ENCODE data around the gene FAM185A.
"Not testable (repeated sequence)": the region's sequence is repeated elsewhere in the genome, so short reads cannot be mapped to it uniquely, and the experiment has no call there.

FAM185A gene

GRCh38 chr7:102836191-102836919 lies 87.6 kb downstream of the FAM185A start:
- no peak overlapping the region for H3K27ac Mint-ChIP-seq
- no peaks in the 10 kb centered on the region for H3K9me3 Mint-ChIP-seq
- ATAC-seq, result no peak
- peaks cover 11% of the 10 kb centered on the region for H3K4me1 Mint-ChIP-seq
- H3K27me3 Mint-ChIP-seq, result no peaks in the 10 kb centered on the region
- no peak overlapping the region for H3K4me3 Mint-ChIP-seq
- no peak for DNase-seq

- no peaks in the 10 kb centered on the region for H3K9me3 Mint-ChIP-seq
- no peaks in the 10 kb centered on the region for H3K27me3 Mint-ChIP-seq
- H3K4me3 Mint-ChIP-seq, result no peak overlapping the region
- DNase-seq (no peak), ATAC-seq (no peak)
- H3K27ac Mint-ChIP-seq, result no peak overlapping the region
- peaks cover 11% of the 10 kb centered on the region for H3K4me1 Mint-ChIP-seq
Observed at GRCh38 chr7:102836977-102837376, 88.2 kb downstream of the FAM185A start.

GRCh38 chr7:102837802-102838201 lies 89.0 kb downstream of the FAM185A start:
- Mint-ChIP-seq H3K27ac (no peak overlapping the region), H3K4me3 (no peak overlapping the region), H3K4me1 (peaks cover 11% of the 10 kb centered on the region), H3K27me3 (no peaks in the 10 kb centered on the region), H3K9me3 (no peaks in the 10 kb centered on the region)
- ATAC-seq (no peak), DNase-seq (no peak)

- ATAC-seq, H3K27me3 Mint-ChIP-seq, H3K27ac Mint-ChIP-seq, H3K4me3 Mint-ChIP-seq, H3K9me3 Mint-ChIP-seq, DNase-seq: not testable (repeated sequence)
- H3K4me1 Mint-ChIP-seq, result peaks cover 11% of the 10 kb centered on the region
Observed at GRCh38 chr7:102838572-102839101, 89.8 kb downstream of the FAM185A start.

GRCh38 chr7:102840404-102840803 lies 91.6 kb downstream of the FAM185A start:
- Mint-ChIP-seq H3K27me3 (no peaks in the 10 kb centered on the region), H3K27ac (no peak overlapping the region), H3K4me3 (no peak overlapping the region), H3K4me1 (no peaks in the 10 kb centered on the region), H3K9me3 (no peaks in the 10 kb centered on the region)
- ATAC-seq, result no peak
- DNase-seq, result no peak

- no peak for ATAC-seq
- H3K27me3 Mint-ChIP-seq, result no peaks in the 10 kb centered on the region
- H3K9me3 Mint-ChIP-seq, result no peaks in the 10 kb centered on the region
- H3K4me1 Mint-ChIP-seq, result no peaks in the 10 kb centered on the region
- no peak overlapping the region for H3K27ac Mint-ChIP-seq
- DNase-seq, result no peak
- no peak overlapping the region for H3K4me3 Mint-ChIP-seq
Observed at GRCh38 chr7:102841290-102841689, 92.5 kb downstream of the FAM185A start.

GRCh38 chr7:102842284-102842683 lies 93.5 kb downstream of the FAM185A start:
- Mint-ChIP-seq H3K9me3 (no peaks in the 10 kb centered on the region), H3K4me1 (no peaks in the 10 kb centered on the region), H3K27me3 (no peaks in the 10 kb centered on the region), H3K27ac (no peak overlapping the region), H3K4me3 (no peak overlapping the region)
- DNase-seq (no peak), ATAC-seq (no peak)

- Mint-ChIP-seq H3K4me3 (no peak overlapping the region), H3K27ac (no peak overlapping the region), H3K4me1 (no peaks in the 10 kb centered on the region), H3K27me3 (no peaks in the 10 kb centered on the region), H3K9me3 (no peaks in the 10 kb centered on the region)
- peak; percentile 74 for ATAC-seq
- DNase-seq, result no peak
Observed at GRCh38 chr7:102843850-102844249, 95.1 kb downstream of the FAM185A start.

- no peaks in the 10 kb centered on the region for H3K27me3 Mint-ChIP-seq
- DNase-seq, result no peak
- no peaks in the 10 kb centered on the region for H3K4me1 Mint-ChIP-seq
- no peak overlapping the region for H3K4me3 Mint-ChIP-seq
- no peak for ATAC-seq
- no peaks in the 10 kb centered on the region for H3K9me3 Mint-ChIP-seq
- no peak overlapping the region for H3K27ac Mint-ChIP-seq
Observed at GRCh38 chr7:102845346-102845745, 96.5 kb downstream of the FAM185A start.

GRCh38 chr7:102849079-102849478 lies 100.3 kb downstream of the FAM185A start:
- Mint-ChIP-seq H3K27ac (no peak overlapping the region), H3K9me3 (peaks cover 10 to 11% of the 10 kb centered on the region in 2 donors), H3K4me1 (no peaks in the 10 kb centered on the region), H3K27me3 (no peaks in the 10 kb centered on the region), H3K4me3 (no peak overlapping the region)
- ATAC-seq (no peak), DNase-seq (no peak)

GRCh38 chr7:102849538-102849937 lies 100.7 kb downstream of the FAM185A start:
- no peak overlapping the region for H3K27ac Mint-ChIP-seq
- H3K4me3 Mint-ChIP-seq, result no peak overlapping the region
- H3K27me3 Mint-ChIP-seq, result no peaks in the 10 kb centered on the region
- no peaks in the 10 kb centered on the region for H3K4me1 Mint-ChIP-seq
- H3K9me3 Mint-ChIP-seq, result peaks cover 10 to 11% of the 10 kb centered on the region in 2 donors
- no peak for ATAC-seq
- DNase-seq, result no peak

- Mint-ChIP-seq H3K27ac (no peak overlapping the region), H3K4me3 (no peak overlapping the region), H3K4me1 (no peaks in the 10 kb centered on the region), H3K27me3 (no peaks in the 10 kb centered on the region), H3K9me3 (peaks cover 10 to 11% of the 10 kb centered on the region in 2 donors)
- ATAC-seq (no peak), DNase-seq (no peak)
Observed at GRCh38 chr7:102856036-102856435, 107.2 kb downstream of the FAM185A start.

Data from stimulated activated naive CD8-positive, alpha-beta T cell treated with anti-CD3 and anti-CD28 coated beads, Interleukin-15, amount 100 ng/mL, for 72 hours (primary cell).